Fibroblast of the aortic adventitia (primary cell): ENCODE data around the gene PCSK2. TPM values are rescaled to one million over a fixed set of nuclear protein-coding genes. Genes with fewer than 3 reads are reported as not detected.

Experiments
- DNase-seq: peaks from one replicate; pipeline ENCODE4 v3.0.0-alpha.2; 2010; ENCODE audit warnings: low read depth
- H3K4me3 ChIP-seq: 2 replicates; pipeline ENCODE4 v1.5.1; 2011; ENCODE audit warnings: low read depth, mild to moderate bottlenecking, control low read depth, low read length, moderate library complexity
- CTCF ChIP-seq: IDR thresholded peaks from 2 replicates; pipeline ENCODE4 v1.5.1; 2011; ENCODE audit warnings: mild to moderate bottlenecking, low read length, control low read depth, inconsistent platforms; ENCODE audit not compliant: insufficient read depth
- total RNA-seq: library from RNA; depleted of rRNA; stranded (reverse); fragments of >200 nt; gene quantifications from 2 replicates; pipeline ENCODE4 v1.2.3, GENCODE V29; 2012; ENCODE audit warnings: low replicate concordance

The PCSK2 gene
- total RNA-seq, 1 donor = not detected

DNA sequence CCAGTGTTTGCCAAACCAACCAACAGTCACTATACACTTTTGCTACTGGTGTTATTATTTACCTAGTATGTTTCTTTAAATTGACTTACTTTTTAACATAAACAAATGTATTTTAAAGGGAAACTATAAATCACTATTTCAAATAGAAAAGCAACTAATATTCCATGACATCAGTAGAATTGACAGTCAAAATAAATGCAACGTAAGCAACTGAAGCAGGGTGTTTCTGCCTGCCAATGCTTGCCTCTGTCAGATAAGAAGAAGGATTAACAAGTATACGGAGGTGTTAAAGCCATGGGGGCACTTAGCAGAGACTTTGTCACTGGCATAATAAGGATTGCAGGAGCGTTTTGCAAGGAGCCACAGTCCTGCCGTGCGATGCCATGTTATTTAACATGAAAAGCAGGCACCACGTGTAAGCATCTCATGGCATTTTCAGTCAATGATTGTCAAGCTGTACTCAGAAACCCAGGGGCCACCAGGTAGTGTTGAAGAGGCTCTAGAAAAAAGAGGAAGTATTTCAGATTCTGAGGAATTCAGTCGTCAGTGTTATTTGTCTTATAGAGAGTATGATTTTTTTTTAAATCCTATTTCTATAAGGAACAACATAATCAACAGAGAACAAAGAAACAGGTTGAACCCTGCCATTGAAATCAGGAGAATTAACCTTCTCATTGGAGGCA lies 172.6 kb downstream of the PCSK2 start:
- no peak for TF ChIP-seq CTCF
- no peak overlapping the region for H3K4me3 ChIP-seq

GRCh38 chr20:17403461-17403860 lies 176.6 kb downstream of the PCSK2 start:
- no peak overlapping the region for H3K4me3 ChIP-seq
- DNase-seq = no peak

More for the DNA sequence above, 172.6 kb downstream of the PCSK2 start:
- no peak for DNase-seq

DNA sequence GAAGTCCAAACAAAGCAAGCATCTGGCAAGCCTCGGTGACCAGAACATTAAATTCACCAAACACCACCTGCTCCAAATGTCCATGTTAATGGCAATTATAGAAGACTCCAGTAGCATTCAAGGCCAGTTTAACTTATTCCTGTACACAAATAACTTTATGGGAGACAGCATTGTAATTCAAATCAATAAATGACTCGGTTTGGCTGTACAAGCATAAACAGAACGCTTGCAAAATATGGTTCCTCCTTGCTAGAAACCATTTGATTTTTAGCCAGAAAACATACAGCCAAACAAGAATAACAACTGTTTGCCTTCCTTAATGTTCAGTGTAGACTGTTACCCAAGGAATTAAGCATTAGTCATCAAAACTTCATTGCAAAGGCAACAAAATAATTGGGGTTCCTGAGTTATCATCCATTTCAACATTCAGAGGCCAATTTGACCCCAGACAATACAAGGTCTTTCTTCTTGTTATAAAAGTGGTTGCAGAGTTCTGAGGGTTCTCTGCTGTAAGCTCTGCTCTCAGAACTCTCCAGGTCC lies 179.3 kb downstream of the PCSK2 start:
- no peak for DNase-seq
- TF ChIP-seq CTCF = no peak
- no peak overlapping the region for H3K4me3 ChIP-seq

More at GRCh38 chr20:17403461-17403860, 176.6 kb downstream of the PCSK2 start:
- TF ChIP-seq CTCF = no peak

DNA sequence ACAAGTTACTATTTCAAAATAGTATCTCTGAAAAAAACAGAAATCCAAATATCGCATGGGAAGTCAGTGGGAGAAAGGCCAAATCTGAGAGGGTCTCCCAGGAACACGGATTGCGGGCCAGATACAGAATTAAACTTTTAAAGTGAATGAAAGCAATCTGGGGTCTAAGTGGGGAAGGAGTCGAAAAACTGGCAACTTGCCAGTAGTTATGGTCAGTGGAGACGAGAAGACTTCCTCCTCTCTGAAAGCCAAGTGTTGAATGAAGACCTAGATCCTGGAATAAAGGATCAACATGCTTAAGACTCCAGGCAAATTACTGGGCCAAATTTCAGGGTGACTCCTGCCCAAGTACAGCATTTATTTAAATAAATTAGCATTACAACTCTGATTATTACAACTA lies 180.7 kb downstream of the PCSK2 start:
- no peak overlapping the region for H3K4me3 ChIP-seq
- TF ChIP-seq CTCF = no peak
- no peak for DNase-seq

GRCh38 chr20:17417225-17417624 lies 190.4 kb downstream of the PCSK2 start:
- H3K4me3 ChIP-seq = no peak overlapping the region
- TF ChIP-seq CTCF = no peak
- no peak for DNase-seq

DNA sequence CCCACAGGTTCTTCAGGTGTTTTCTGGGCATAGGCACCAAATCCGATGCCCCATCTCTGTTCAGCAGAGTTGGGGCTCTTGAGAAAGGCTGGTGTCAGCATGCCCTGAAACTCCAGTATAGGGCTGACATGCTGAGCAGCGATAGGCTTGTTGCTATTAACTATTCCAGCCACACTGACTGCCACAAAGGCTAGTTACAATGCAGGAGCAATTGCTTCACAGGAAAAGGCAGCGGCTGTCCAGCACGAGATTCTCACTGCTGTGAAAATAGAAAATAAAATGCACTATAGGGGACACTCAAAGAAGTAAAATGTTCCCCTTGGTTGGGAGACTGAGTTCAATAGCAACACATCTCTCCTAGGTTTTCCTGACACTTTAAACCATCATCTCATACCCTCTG lies 191.9 kb downstream of the PCSK2 start:
- no peak for TF ChIP-seq CTCF
- no peak overlapping the region for H3K4me3 ChIP-seq
- DNase-seq = no peak

DNA sequence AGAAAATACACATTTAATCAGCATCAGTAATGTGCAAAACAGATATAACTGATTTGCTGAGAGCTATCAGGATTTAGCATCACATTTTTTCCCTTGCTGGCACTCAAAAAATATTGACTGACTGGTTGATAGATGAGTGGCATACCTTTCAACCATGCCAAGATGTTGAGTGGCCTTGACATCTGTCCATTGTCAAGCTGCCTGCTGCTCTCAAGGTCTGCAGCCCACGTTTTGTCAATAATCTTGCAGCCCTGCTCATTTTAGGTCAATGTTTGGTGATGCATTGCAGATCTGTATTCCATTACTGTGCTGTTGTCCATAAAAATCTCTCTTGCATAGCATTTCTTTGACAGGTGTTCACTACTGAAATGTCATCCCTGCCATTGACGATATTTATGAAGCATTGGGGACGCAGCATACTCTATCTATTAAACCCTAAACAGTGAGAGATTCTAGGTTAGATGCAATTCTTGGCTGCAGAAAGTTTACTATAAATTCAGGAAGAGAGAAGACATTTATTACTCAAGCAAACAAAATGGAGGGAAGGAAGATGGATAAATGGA lies 192.7 kb downstream of the PCSK2 start:
- no peak for DNase-seq

More for the DNA sequence above, 192.7 kb downstream of the PCSK2 start:
- TF ChIP-seq CTCF = no peak
- H3K4me3 ChIP-seq = no peak overlapping the region
